G401.6 (cell line): Measurements from ENCODE around the gene PPP2CA.
"Not testable (repeated sequence)": the region's sequence is repeated elsewhere in the genome, so short reads cannot be mapped to it uniquely, and the experiment has no call there.

Experiments used
- FAIRE-seq: peaks from 2 replicates; lab custom pipeline; 2012; peaks lifted over from hg19 to GRCh38; lab: Jason Lieb, UNC

PPP2CA gene

DNA sequence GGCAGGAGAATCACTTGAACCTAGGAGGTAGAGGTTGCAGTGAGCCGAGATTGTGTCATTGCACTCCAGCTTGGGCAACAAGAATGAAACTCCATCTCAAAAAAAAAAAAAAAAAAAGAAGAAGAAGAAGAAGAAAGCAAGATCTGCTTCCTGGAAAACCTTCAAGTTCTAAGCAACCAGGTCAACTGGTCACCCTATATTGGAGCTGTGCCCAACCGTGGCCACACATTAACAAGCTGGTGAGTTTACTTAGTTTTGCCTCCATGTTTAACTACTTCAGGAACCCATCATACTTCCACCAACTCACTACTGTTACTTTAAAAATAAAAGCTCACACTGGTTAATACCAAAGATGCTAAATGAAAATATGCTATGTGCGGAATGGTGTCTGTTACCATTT, 36.8 kb downstream of the PPP2CA start:
- no peak for FAIRE-seq

DNA sequence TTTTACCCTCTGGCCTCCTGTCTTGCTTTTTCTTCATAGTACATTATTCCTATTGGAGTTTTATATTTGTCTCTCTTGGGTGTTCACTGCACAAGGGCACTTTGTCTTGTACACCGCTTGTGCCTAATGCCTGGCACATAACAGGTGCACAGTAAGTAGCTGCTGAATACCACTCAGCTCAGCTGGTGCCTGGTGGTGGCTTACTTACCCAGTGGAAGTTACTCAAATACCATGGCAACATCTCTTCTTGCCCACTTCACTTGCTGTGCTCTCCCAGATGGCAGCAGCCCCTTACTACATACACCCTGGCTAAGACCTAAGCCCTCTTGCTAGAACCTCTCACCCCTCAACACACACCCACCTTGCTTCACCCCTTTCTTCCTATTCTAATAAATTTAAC, 37.8 kb downstream of the PPP2CA start:
- FAIRE-seq, result no peak

DNA sequence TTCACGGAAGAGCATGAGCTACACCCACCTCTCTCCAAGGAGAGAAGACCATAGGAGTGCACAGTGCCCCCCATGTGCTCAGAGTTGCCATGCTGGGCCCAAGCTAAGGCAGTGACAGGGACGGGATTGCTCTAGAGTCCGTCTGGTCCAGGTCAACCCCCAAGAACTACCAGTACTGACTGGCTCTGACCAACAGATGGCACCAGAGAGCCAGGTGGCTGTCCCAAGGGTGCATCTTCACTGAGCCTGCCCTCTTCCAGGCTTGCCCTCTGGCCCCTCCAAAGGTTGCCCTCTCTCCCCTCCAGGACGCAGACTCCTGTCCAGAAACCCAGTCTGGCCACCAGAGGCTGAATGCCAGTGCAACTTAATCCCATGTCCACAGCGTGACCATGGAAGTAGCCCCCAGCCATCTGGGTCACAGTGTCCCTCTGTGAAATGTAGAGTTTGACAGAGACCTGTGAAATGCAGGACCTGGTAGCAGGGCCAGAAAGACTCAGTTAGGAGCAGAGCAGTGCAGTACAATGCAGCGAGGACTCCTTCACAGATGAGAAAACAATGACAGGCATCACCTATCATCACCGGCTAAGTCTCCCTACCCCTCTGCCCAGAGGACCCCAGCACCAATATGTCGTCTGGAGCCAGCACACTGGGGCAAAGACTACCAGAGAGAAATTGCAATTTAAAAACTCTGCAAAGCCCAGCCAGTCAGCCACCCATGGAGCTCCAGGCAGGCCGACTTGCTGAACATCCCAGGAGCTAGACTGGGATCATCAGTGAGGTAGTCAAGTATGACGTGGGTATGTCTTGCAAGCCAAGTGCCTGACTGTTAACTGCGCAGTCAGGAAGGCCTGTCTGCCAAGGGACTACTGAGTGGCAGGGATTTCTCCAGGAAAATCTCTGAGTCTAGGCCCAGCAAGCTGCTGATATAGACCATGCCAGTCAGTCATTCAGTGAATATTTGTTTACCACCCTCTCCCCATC, 41.4 kb downstream of the PPP2CA start:
- no peak for FAIRE-seq

- FAIRE-seq, result no peak
Measured at GRCh38 chr5:134183481-134183880, 42.4 kb downstream of the PPP2CA start.

- no peak for FAIRE-seq
Measured at GRCh38 chr5:134178096-134178419, 47.8 kb downstream of the PPP2CA start.

GRCh38 chr5:134177369-134178095, 48.3 kb downstream of the PPP2CA start:
- no peak for FAIRE-seq

- no peak for FAIRE-seq
Measured at GRCh38 chr5:134176511-134177368, 49.1 kb downstream of the PPP2CA start, which contains the start of gene SKP1. TSS of gene SKP1 (minus strand) at chr5:134176950. CDS start at chr5:134174022, 2,928 bp downstream.

GRCh38 chr5:134175921-134176510, 49.9 kb downstream of the PPP2CA start:
- no peak for FAIRE-seq

DNA sequence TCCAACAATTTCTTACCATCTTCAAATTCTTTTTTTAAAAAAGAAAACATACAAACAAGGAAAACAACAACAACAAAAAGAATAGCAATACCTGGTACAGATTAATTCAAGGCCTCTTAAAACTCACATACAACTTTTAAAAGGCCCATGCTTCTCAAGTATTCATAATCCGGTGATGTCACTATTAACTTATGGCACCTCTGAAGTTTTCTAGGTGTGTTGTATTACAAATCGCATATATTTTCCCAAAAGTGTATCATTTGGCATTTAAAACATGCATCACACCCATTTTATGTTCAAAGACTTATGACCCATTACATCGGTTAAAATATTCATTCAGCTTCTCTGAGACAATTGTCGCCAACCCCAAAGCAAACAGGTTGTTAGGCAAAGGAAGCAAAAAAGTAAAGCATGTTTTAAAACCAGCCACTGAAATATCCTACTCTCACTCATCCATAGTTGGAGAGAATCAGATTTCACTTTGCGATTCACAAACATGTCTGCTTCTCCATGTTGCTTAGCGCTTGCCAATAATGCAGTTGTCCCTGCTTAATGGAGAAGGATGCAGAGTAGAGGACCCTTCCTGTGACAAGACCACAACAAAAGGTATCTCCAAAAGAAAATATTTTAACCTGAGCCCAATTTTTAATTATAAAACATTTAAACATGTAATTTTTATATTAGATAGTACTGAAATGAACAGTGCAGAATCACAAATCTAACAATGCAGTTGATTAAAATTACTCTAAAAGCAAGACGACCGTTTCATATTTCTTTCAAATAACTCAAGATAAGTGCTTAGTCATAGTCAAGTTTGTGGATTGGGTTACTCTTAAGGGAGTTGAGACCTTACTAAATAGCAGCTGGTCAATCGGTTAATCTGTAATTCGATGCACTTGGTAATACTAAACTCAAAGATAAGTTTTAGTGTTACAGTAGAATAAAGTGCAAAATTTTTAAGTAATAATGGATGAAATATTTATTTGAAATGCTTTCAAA, 50.7 kb downstream of the PPP2CA start:
- FAIRE-seq, result no peak

- no peak for FAIRE-seq
Measured at GRCh38 chr5:134171972-134172371, 53.9 kb downstream of the PPP2CA start.

DNA sequence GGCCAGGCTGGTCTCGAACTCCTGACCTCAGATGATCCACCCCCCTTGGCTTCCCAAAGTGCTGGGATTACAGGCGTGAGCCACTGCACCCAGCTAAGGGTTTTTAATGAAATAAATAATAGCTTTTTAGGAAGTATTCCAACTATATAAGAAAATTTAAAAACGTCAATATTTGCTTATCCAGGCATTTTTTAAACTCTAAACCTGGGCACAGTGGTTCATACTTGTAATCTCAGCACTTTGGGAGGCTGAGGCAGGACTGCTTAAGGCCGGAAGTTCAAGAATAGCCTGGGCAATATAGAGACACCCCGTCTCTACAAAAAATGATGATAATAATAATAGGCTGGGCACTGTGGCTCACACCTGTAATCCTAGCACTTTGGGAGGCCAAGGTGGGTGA, 63.3 kb downstream of the PPP2CA start:
- FAIRE-seq, result no peak

DNA sequence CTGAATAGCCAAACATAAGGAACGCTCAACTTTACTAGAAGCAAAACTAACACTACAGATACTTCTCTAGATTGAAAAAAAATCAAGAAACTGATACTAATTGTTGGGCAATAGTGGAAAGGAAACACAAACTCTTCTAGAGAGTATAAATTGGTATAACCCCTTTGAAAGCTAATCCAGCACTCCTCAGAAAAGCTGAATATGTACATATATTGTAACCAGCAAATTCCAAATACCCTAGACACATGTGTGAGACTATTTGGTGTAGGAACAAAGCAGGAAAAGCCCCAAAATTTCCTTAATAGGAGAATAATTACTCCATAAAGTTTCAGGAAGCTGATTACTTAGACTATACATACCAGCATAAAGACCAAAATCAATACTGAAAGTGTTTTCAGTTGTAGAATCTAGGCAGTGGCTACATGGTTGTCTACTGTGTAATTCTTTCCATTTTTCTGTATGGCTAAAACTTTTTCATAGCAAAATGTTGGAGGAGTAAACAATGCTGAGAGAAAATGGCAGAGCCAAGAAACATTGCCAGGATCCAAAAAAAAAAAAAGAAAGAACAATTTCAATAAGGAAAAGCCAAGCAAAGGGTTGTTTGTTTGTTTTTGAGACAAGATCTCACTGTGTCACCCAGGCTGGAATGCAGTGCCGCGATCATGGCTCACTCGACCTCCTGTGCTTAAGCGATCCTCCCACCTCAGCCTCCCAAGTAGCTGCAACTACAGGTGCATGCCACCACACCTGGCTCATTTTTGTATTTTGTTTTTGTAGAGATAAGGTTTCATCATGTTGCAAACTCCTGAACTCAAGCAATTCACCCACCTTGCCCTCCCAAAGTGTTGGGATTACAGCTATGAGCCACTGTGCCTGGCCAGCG, 64.1 kb downstream of the PPP2CA start:
- no peak for FAIRE-seq

DNA sequence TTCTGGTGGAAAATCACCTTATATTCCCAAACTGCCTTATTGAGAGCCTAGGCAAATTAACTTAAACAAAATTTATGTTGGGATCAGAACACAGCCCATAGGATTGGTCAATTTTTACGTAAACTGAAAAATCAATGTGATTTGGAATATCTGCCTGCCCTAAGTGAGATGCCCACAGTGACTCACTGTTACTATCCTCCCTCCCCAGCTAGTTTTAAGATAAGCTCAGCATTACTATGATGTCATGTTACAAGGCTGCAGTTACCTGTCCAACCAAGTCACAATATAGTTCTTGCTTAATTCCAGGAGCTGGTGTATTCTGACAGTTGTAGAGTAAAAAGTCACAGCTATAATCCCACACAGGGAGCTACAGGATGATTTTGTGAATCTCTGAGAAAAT, 72.2 kb downstream of the PPP2CA start:
- FAIRE-seq, result no peak

DNA sequence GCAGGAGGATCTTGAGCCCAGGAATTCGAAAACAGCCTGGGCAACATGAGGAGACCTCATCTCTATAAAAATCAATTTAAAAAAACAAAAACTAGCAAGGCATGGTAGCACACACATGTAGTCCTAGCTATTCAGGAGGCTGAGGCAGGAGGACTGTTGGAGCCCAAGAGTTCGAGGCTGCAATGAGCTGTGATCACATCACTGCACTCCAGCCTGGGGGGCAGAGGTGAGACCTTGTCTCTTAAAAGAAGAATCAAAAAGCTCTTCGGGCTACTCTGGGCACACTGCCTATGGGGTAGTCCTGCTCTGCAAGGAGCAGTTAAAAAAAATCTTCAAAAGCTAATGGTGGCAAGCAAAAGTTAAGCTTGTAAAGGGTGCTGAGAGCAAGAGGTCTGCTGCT, 72.6 kb downstream of the PPP2CA start:
- no peak for FAIRE-seq

DNA sequence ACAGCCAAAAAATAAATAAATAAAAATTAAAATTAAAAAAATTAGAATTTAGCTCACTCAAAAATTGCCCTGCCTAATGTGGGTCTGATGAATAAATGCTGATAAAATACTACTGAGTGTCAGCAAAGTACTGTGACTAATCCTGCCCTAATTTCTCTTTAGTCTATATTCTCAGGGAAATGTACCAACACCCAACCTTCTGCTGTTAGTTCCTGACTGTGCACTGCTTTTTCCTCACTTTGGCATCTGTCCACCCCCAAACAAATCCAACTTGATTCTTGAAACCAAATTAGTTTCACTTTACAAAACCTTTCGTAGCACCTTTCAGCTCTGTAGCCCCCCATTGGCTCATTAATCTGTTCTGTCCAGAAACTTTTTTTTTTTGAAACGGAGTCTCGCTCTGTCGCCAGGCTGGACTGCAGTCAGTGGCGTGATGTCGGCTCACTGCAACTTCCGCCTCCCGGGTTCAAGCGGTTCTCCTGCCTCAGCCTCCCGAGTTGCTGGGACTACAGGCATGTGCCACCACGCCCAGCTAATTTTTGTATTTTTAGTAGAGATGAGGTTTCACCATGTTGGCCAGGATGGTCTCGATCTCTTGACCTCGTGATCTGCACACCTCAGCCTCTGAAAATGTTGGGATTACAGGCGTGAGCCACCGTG, 73.6 kb downstream of the PPP2CA start:
- not testable (repeated sequence) for FAIRE-seq

- FAIRE-seq, result no peak
Measured at GRCh38 chr5:134151723-134152122, 74.2 kb downstream of the PPP2CA start.

- FAIRE-seq, result no peak
Measured at GRCh38 chr5:134149571-134150303, 76.1 kb downstream of the PPP2CA start.

GRCh38 chr5:134148986-134149539, 76.8 kb downstream of the PPP2CA start:
- FAIRE-seq, result no peak
